Small intestine (tissue), 7 donors: Measurements from ENCODE around the gene NEURL2. TPM values are rescaled to one million over a fixed set of nuclear protein-coding genes. Genes with fewer than 3 reads are reported as not detected.
A peak's percentile ranks its signal among the peaks of the same experiment; 100 is the strongest.

Experiments used
- DNase-seq, 2 donors: peaks; one replicate each; pipeline versions ENCODE4 v3.0.0 to v3.0.0-alpha.2; 2013
- FAIRE-seq: peaks from 2 replicates; lab custom pipeline; 2012; peaks lifted over from hg19 to GRCh38; lab: Jason Lieb, UNC
- H3K27ac ChIP-seq, 3 donors: one replicate each; pipeline ENCODE4 v1.5.1; 2013; ENCODE audit warnings: low read length in 2 of 3, mild to moderate bottlenecking in 2 of 3, control low read depth in 1 of 3, inconsistent platforms in 1 of 3, low read depth in 1 of 3, moderate library complexity in 1 of 3
- H3K27me3 ChIP-seq, 3 donors: one replicate each; pipeline ENCODE4 v1.6.1; 2013; ENCODE audit warnings: low read length in 3 of 3, inconsistent platforms in 1 of 3; ENCODE audit not compliant: control insufficient read depth in 3 of 3, insufficient read depth in 3 of 3
- H3K36me3 ChIP-seq, 3 donors: one replicate each; pipeline ENCODE4 v1.6.1; 2013; ENCODE audit warnings: low read length in 3 of 3, inconsistent platforms in 1 of 3, low read depth in 1 of 3, mild to moderate bottlenecking in 1 of 3, moderate library complexity in 1 of 3; ENCODE audit not compliant: control insufficient read depth in 3 of 3, insufficient read depth in 2 of 3
- H3K4me1 ChIP-seq, 3 donors: one replicate each; pipeline ENCODE4 v1.6.1; 2013; ENCODE audit warnings: low read length in 2 of 3, inconsistent platforms in 1 of 3, low read depth in 1 of 3, mild to moderate bottlenecking in 1 of 3, moderate library complexity in 1 of 3; ENCODE audit not compliant: control insufficient read depth in 3 of 3, insufficient read depth in 2 of 3
- H3K4me3 ChIP-seq, 3 donors: one replicate each; pipeline ENCODE4 v1.5.1; 2013; ENCODE audit warnings: low read length in 3 of 3, control low read depth in 1 of 3, inconsistent platforms in 1 of 3, low read depth in 1 of 3, mild to moderate bottlenecking in 1 of 3, moderate library complexity in 1 of 3
- H3K9me3 ChIP-seq, 2 donors: one replicate each; pipeline ENCODE4 v1.6.1; 2013; ENCODE audit warnings: low read depth in 1 of 2, low read length in 1 of 2; ENCODE audit not compliant: control insufficient read depth in 2 of 2, insufficient read depth in 1 of 2
- WGBS, 3 donors: extraction: QIAGEN DNeasy Blood & Tissue Kit; methylation state at CpG; one replicate each; pipeline ENCODE4 v1.1.7; 2013; 5-methylcytosine and 5-hydroxymethylcytosine counted together
- polyA plus RNA-seq, 4 donors: library from polyadenylated mRNA; stranded (reverse) in 3 of 4; unstranded in 1 of 4; fragments of 200-250 nt in 3 of 4; fragments of 120-200 nt in 1 of 4; gene quantifications; one replicate each; pipeline versions ENCODE4 v1.2.1 to v1.2.3, GENCODE V29; 2013
- donor health status: healthy with polysubstance abuse.
- donor health status: control.
- donor health status: control.
- donor health status: Bipolar disorder and iron deficiency.
- donor health status: healthy.

Gene NEURL2
- polyA plus RNA-seq, 4 donors: 2.9 to 20.2 (median 4.0) TPM

DNA sequence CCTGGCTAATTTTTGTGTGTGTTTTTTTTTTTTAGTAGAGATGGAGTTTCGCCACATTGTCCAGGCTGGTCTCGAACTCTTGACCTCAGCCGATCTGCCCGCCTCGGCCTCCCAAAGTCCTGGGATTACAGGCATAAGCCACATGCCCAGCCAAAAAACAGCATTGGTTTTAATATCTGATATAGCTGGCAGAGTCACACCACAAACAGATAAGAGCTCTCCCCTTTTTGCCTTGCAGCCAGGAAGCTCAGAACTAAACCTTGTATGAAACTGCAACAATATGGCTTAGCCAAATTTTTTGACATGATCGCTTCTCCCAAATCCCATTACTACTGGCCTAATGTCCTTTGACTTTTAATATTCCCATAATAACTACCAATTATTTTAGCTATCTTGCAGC, 38.7 kb downstream of the NEURL2 start:
- DNase-seq: no peak
- H3K4me3 ChIP-seq: no peak overlapping the region
- peaks cover 6 to 22% (median 7%) of the 10 kb centered on the region in 3 donors for H3K4me1 ChIP-seq
- whole genome bisulfite sequencing, 3 donors: 97 to 100% (median 97%) methylated on average over 6 of the region's 6 CpGs
- H3K9me3 ChIP-seq: no peaks in the 10 kb centered on the region
- H3K36me3 ChIP-seq: peaks cover 3 to 53% (median 5%) of the 10 kb centered on the region in 3 donors
- H3K27me3 ChIP-seq: no peaks in the 10 kb centered on the region
- no peak overlapping the region for H3K27ac ChIP-seq
- no peak for FAIRE-seq

GRCh38 chr20:45851501-45851900, 39.5 kb downstream of the NEURL2 start:
- peaks cover 6 to 22% (median 7%) of the 10 kb centered on the region in 3 donors for H3K4me1 ChIP-seq
- no peak overlapping the region for H3K4me3 ChIP-seq
- H3K36me3 ChIP-seq: peaks cover 3 to 61% (median 5%) of the 10 kb centered on the region in 3 donors
- DNase-seq (no peak), FAIRE-seq (no peak)
- H3K27me3 ChIP-seq: no peaks in the 10 kb centered on the region
- peak overlapping the region in 1 of 3 donors; percentile 61 for H3K27ac ChIP-seq
- no peaks in the 10 kb centered on the region for H3K9me3 ChIP-seq

DNA sequence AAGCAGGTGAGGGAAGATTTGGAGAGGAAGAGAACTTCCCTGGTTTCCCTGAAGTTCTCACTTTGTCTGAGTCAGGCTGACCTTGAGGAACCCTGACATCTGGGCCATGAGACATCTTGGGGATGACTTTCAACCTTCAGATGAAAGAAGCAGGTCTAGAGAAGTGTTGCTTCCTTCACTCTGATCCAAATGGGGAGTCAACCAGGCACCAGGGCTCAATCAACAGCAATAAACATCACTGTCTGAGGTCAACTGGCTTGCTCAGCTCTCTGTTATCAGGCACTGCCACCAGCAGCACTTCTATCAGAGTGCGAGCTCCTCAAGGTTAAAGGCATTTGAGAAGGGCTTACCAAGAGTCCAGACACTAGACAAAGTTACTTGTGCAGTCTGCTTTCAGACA, 40.1 kb downstream of the NEURL2 start:
- Histone ChIP-seq H3K4me3 (no peak overlapping the region), H3K36me3 (peaks cover 3 to 62% (median 5%) of the 10 kb centered on the region in 3 donors), H3K27ac (peak overlapping the region in 1 of 3 donors; percentile 61), H3K4me1 (peaks cover 4 to 18% (median 6%) of the 10 kb centered on the region in 3 donors), H3K9me3 (no peaks in the 10 kb centered on the region), H3K27me3 (no peaks in the 10 kb centered on the region)
- peak; percentile 42 to 58 for DNase-seq
- WGBS, 3 donors: 57 to 90% (median 64%) methylated on average over 1 of the region's 1 CpG
- no peak for FAIRE-seq

DNA sequence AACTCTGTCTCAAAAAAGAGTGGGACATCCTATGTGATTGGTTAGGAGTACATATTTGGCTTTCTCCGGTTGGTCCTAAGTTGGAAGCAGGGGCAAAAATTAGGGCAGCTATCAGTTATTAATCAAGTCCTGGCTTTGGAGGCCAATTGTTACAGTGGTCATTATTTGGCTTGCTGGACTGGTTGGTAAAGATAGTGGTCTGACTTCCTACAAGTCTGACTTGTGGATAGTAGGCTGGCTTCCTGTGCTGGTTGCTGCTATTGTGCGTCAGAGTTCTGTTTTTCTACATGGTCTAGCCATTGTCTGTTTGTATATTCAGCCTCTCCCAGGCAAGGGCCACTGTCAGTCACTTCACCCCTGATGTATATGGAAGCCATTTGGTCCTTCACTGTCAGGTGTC, 40.8 kb downstream of the NEURL2 start:
- FAIRE-seq: no peak
- Histone ChIP-seq H3K27me3 (no peaks in the 10 kb centered on the region), H3K36me3 (peaks cover 5 to 67% (median 6%) of the 10 kb centered on the region in 3 donors), H3K27ac (peak overlapping the region in 1 of 3 donors; percentile 61), H3K9me3 (no peaks in the 10 kb centered on the region), H3K4me1 (peaks cover 0 to 15% (median 3%) of the 10 kb centered on the region in 3 donors), H3K4me3 (no peak overlapping the region)
- no peak for DNase-seq
- WGBS, 3 donors: 95 to 96% (median 96%) methylated on average over 2 of the region's 2 CpGs

GRCh38 chr20:45848969-45849582, 41.9 kb downstream of the NEURL2 start:
- H3K27me3 ChIP-seq: no peaks in the 10 kb centered on the region
- H3K4me1 ChIP-seq: peaks cover 0 to 8% (median 0%) of the 10 kb centered on the region in 3 donors
- no peak for DNase-seq
- WGBS, 3 donors: 89 to 93% (median 91%) methylated on average over 8 of the region's 8 CpGs
- H3K9me3 ChIP-seq: no peaks in the 10 kb centered on the region
- no peak for FAIRE-seq
- no peak overlapping the region for H3K4me3 ChIP-seq
- peaks cover 10 to 66% (median 12%) of the 10 kb centered on the region in 3 donors for H3K36me3 ChIP-seq
- H3K27ac ChIP-seq: no peak overlapping the region

DNA sequence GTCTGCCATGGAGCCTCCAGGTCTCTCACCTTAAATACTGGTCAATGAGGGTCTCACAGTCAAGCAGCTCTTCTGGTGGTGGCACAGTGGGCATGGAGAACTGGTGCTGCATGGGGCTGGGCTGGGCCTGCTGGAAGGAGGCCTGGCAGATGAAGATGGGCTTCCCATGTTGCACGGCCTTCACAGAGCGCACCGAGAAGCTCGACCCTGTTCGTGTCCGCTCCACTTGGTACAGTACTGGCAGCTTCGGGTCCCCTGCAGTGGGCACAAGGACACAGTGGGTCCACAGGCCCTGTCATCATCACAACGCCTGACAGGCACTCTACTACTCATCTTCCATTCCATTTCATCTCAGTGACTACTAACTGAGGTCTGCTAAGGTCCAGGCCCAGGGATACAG, 42.6 kb downstream of the NEURL2 start:
- H3K27ac ChIP-seq: no peak overlapping the region
- H3K36me3 ChIP-seq: peaks cover 16 to 70% (median 17%) of the 10 kb centered on the region in 3 donors
- no peak overlapping the region for H3K4me3 ChIP-seq
- H3K4me1 ChIP-seq: peaks cover 0 to 8% (median 0%) of the 10 kb centered on the region in 3 donors
- 95 to 96% (median 96%) methylated on average over 8 of the region's 8 CpGs for WGBS, 3 donors
- FAIRE-seq (no peak), DNase-seq (no peak)
- no peaks in the 10 kb centered on the region for H3K9me3 ChIP-seq
- no peaks in the 10 kb centered on the region for H3K27me3 ChIP-seq

GRCh38 chr20:45845452-45845851, 45.6 kb downstream of the NEURL2 start:
- DNase-seq (no peak), FAIRE-seq (no peak)
- Histone ChIP-seq H3K36me3 (peaks cover 19 to 82% (median 23%) of the 10 kb centered on the region in 3 donors), H3K4me1 (no peaks in the 10 kb centered on the region), H3K27ac (no peak overlapping the region), H3K9me3 (no peaks in the 10 kb centered on the region), H3K27me3 (no peaks in the 10 kb centered on the region), H3K4me3 (no peak overlapping the region)

GRCh38 chr20:45843506-45843905, 47.5 kb downstream of the NEURL2 start:
- Histone ChIP-seq H3K27ac (peak overlapping the region in 1 of 3 donors; percentile 8), H3K4me3 (no peak overlapping the region), H3K9me3 (no peaks in the 10 kb centered on the region), H3K27me3 (no peaks in the 10 kb centered on the region), H3K4me1 (no peaks in the 10 kb centered on the region), H3K36me3 (peaks cover 17 to 78% (median 20%) of the 10 kb centered on the region in 3 donors)
- FAIRE-seq (no peak), DNase-seq (no peak)
- 92 to 98% (median 96%) methylated on average over 14 of the region's 14 CpGs for WGBS, 3 donors
